WTC11 (cell line): ENCODE data around the gene QRFP. TPM values are rescaled to one million over a fixed set of nuclear protein-coding genes. Genes with fewer than 3 reads are reported as not detected.
A peak's percentile ranks its signal among the peaks of the same experiment; 100 is the strongest.

ENCODE experiments used
- ATAC-seq: fragments of 200-7000 bp; cut with Tn5 transposase; 2 replicates; pipeline ENCODE4 v1.10.0; 2021; ENCODE audit warnings: mild to moderate bottlenecking, moderate library complexity
- CTCF ChIA-PET: fragments of 300-600 bp; sonication (Branson Sonifier 250); formaldehyde crosslinking; loops from one replicate; lab custom pipeline; 2021; ENCODE audit warnings: antibody characterized with exemption; lab: Charles Lee
- POLR2A ChIA-PET: fragments of 350-600 bp; sonication (Branson Sonifier 250); formaldehyde crosslinking; loops from one replicate; lab custom pipeline; 2021; ENCODE audit warnings: antibody characterized with exemption; lab: Charles Lee
- DNase-seq: peaks from one replicate; pipeline ENCODE4 v3.0.0; 2021; ENCODE audit warnings: low spot score
- H3K27ac Mint-ChIP-seq: 2 replicates; pipeline ENCODE4 v1.8.0; 2021; ENCODE audit warnings: mixed read lengths
- H3K27me3 Mint-ChIP-seq: 2 replicates; pipeline ENCODE4 v1.8.0; 2021; ENCODE audit warnings: low read depth, mild to moderate bottlenecking, moderate library complexity, mixed read lengths
- H3K36me3 Mint-ChIP-seq: 2 replicates; pipeline ENCODE4 v1.8.0; 2021; ENCODE audit warnings: mixed read lengths
- H3K4me1 Mint-ChIP-seq: 2 replicates; pipeline ENCODE4 v1.8.0; 2022; ENCODE audit warnings: mixed read lengths
- H3K4me3 Mint-ChIP-seq: 2 replicates; pipeline ENCODE4 v1.8.0; 2021; ENCODE audit warnings: mild to moderate bottlenecking, moderate library complexity, mixed read lengths
- H3K9me3 Mint-ChIP-seq: 2 replicates; pipeline ENCODE4 v1.8.0; 2021; ENCODE audit warnings: mixed read lengths
- CBFB ChIP-seq: sonication (generic); formaldehyde crosslinking; IDR thresholded peaks from 2 replicates; pipeline ENCODE4 v1.8.1; 2022; ENCODE audit warnings: mild to moderate bottlenecking, low read depth, missing genetic modification reagents
- CREB1 ChIP-seq: sonication (generic); formaldehyde crosslinking; IDR thresholded peaks from 2 replicates; pipeline ENCODE4 v1.8.0; 2023; ENCODE audit warnings: mild to moderate bottlenecking, missing genetic modification reagents
- E2F5 ChIP-seq: sonication (generic); formaldehyde crosslinking; IDR thresholded peaks from 2 replicates; pipeline ENCODE4 v1.8.1; 2022; ENCODE audit warnings: mild to moderate bottlenecking, moderate library complexity, missing genetic modification reagents
- EMX1 ChIP-seq: fragments of 250-450 bp; sonication (Bioruptor Pico); IDR thresholded peaks from 2 replicates; pipeline ENCODE4 v1.8.0; 2021; ENCODE audit warnings: mild to moderate bottlenecking
- FOXJ3 ChIP-seq: sonication (generic); formaldehyde crosslinking; IDR thresholded peaks from 2 replicates; pipeline ENCODE4 v1.9.0; 2021; ENCODE audit warnings: missing genetic modification reagents, mild to moderate bottlenecking, borderline replicate concordance
- HMGA2 ChIP-seq: fragments of 250-450 bp; sonication (Bioruptor Pico); IDR thresholded peaks from 2 replicates; pipeline ENCODE4 v1.4.0; 2021; ENCODE audit warnings: mild to moderate bottlenecking, moderate library complexity
- IRF2 ChIP-seq: sonication (generic); formaldehyde crosslinking; IDR thresholded peaks from 2 replicates; pipeline ENCODE4 v1.8.0; 2022; ENCODE audit warnings: low read depth, missing genetic modification reagents, borderline replicate concordance
- JAZF1 ChIP-seq: fragments of 250-450 bp; sonication (Bioruptor Pico); IDR thresholded peaks from 2 replicates; pipeline ENCODE4 v1.9.0; 2021; ENCODE audit warnings: moderate library complexity, mild to moderate bottlenecking, inconsistent platforms
- OVOL2 ChIP-seq: fragments of 250-450 bp; sonication (Bioruptor Pico); IDR thresholded peaks from 2 replicates; pipeline ENCODE4 v1.9.0; 2021; ENCODE audit warnings: mild to moderate bottlenecking, borderline replicate concordance
- SMAD3 ChIP-seq: sonication (generic); formaldehyde crosslinking; IDR thresholded peaks from 2 replicates; pipeline ENCODE4 v1.8.0; 2022; ENCODE audit warnings: missing genetic modification reagents, mild to moderate bottlenecking, borderline replicate concordance
- SP1 ChIP-seq: sonication (generic); formaldehyde crosslinking; conservative IDR thresholded peaks from 2 replicates; pipeline ENCODE4 v1.8.1; 2022; ENCODE audit warnings: missing genetic modification reagents
- TCF7 ChIP-seq: sonication (generic); formaldehyde crosslinking; IDR thresholded peaks from 2 replicates; pipeline ENCODE4 v1.8.0; 2022; ENCODE audit warnings: mild to moderate bottlenecking, low read depth, missing genetic modification reagents, moderate library complexity
- ZBTB21 ChIP-seq: sonication (generic); formaldehyde crosslinking; IDR thresholded peaks from 2 replicates; pipeline ENCODE4 v1.8.1; 2023; ENCODE audit warnings: mild to moderate bottlenecking, missing genetic modification reagents, borderline replicate concordance
- ZBTB43 ChIP-seq: sonication (generic); formaldehyde crosslinking; IDR thresholded peaks from 2 replicates; pipeline ENCODE4 v1.8.1; 2023; ENCODE audit warnings: mild to moderate bottlenecking, missing genetic modification reagents
- ZNF219 ChIP-seq: sonication (generic); formaldehyde crosslinking; IDR thresholded peaks from 2 replicates; pipeline ENCODE4 v1.8.0; 2023; ENCODE audit warnings: missing genetic modification reagents, mild to moderate bottlenecking, borderline replicate concordance
- ZNF396 ChIP-seq: fragments of 250-450 bp; sonication (Bioruptor Pico); IDR thresholded peaks from 2 replicates; pipeline ENCODE4 v1.8.0; 2021; ENCODE audit warnings: mild to moderate bottlenecking, moderate library complexity, borderline replicate concordance
- ZNF671 ChIP-seq: fragments of 250-450 bp; sonication (Bioruptor Pico); IDR thresholded peaks from 2 replicates; pipeline ENCODE4 v1.8.0; 2021; ENCODE audit warnings: mild to moderate bottlenecking
- ZSCAN18 ChIP-seq: fragments of 250-450 bp; sonication (Bioruptor Pico); IDR thresholded peaks from 2 replicates; pipeline ENCODE4 v2.1.2; 2022; ENCODE audit warnings: mild to moderate bottlenecking, moderate library complexity
- total RNA-seq: library from RNA; stranded (reverse); gene quantifications from 3 replicates; pipeline ENCODE4 v1.2.3, GENCODE V29; 2021
- TF ChIP-seq, protein P1 (sequence below): sonication (generic); formaldehyde crosslinking; IDR thresholded peaks from 2 replicates; pipeline ENCODE4 v1.8.1; 2022; ENCODE audit warnings: missing genetic modification reagents, borderline replicate concordance
- TF ChIP-seq, protein P2 (sequence below): sonication (generic); formaldehyde crosslinking; IDR thresholded peaks from 2 replicates; pipeline ENCODE4 v1.8.1; 2022; ENCODE audit warnings: low read depth, mild to moderate bottlenecking, moderate library complexity, missing genetic modification reagents, borderline replicate concordance
- TF ChIP-seq, protein P3 (sequence below): sonication (generic); formaldehyde crosslinking; IDR thresholded peaks from 2 replicates; pipeline ENCODE4 v1.8.1; 2023; ENCODE audit warnings: mild to moderate bottlenecking, missing genetic modification reagents, moderate library complexity
- TF ChIP-seq, protein P4 (sequence below): sonication (generic); formaldehyde crosslinking; IDR thresholded peaks from 2 replicates; pipeline ENCODE4 v1.8.1; 2023; ENCODE audit warnings: mild to moderate bottlenecking, missing genetic modification reagents, moderate library complexity

The QRFP gene
- total RNA-seq, 1 experiment from 2014 or later = not detected

DNA sequence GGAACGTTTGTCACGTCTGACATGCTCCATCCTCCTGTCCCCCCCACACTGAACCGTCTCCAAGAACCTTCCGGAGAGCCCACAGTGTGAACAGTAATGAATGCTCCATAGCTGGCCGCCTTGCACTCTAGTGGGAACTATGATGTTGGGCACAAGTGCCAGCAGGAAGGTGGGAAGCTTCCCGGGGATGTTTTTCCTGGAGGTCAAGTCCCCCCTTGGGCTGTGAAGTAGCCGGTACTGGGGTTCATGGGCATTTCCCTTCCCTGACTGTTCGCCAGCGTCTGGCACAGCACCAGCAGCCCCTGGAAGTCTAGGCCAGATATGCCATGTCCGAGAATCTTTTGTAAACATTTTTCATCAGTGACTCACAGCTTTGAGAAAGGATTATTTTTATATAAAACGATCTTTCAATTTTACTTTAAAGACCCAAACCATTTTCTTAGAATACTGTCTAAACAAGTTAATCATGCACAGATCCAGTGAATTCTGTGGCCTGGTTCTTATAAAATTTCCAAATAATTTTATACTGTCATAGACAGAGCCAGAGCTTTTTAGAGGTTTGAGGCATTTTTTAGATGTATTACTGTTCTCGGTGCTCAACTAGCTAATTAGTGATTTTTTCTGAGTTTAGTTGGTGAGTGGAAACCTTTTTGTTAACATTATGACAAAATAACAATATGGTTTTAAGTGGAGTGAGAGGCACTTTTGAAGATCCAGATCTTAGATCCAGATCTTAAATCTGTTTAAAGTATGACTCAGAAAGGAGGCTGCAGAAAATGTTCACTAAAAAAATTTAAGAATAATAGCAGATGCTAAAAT is 49.9 kb downstream of the QRFP start:
- DNase-seq (no peak), ATAC-seq (no peak)
- peak overlapping the region; percentile 94 for H3K27ac Mint-ChIP-seq
- ChIA-PET CTCF (interaction anchor here (1.1 to 2.3 kb wide), 4 partner anchors 12 to 146 kb away, joined by 4 to 13 read pairs (median 5); no protein-coding TSS in a partner anchor), POLR2A (interaction anchor here (0.6 to 2.1 kb wide), 2 partner anchors 11 to 21 kb away, joined by 3 to 12 read pairs; partner anchors contain the start of gene ABL1)
- peaks cover 71% of the 10 kb centered on the region for H3K4me1 Mint-ChIP-seq
- H3K9me3 Mint-ChIP-seq = peaks cover 4% of the 10 kb centered on the region
- TF ChIP-seq, protein P1, sequence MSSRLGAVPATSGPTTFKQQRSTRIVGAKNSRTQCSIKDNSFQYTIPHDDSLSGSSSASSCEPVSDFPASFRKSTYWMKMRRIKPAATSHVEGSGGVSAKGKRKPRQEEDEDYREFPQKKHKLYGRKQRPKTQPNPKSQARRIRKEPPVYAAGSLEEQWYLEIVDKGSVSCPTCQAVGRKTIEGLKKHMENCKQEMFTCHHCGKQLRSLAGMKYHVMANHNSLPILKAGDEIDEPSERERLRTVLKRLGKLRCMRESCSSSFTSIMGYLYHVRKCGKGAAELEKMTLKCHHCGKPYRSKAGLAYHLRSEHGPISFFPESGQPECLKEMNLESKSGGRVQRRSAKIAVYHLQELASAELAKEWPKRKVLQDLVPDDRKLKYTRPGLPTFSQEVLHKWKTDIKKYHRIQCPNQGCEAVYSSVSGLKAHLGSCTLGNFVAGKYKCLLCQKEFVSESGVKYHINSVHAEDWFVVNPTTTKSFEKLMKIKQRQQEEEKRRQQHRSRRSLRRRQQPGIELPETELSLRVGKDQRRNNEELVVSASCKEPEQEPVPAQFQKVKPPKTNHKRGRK (CRISPR knock-in tag) = no peak
- TF ChIP-seq ZNF219 (CRISPR knock-in tag) = no peak
- TF ChIP-seq OVOL2 = no peak
- no peak for TF ChIP-seq ZNF671 (CRISPR knock-in tag)
- TF ChIP-seq HMGA2 (CRISPR knock-in tag) = no peak
- TF ChIP-seq ZBTB43 = no peak
- TF ChIP-seq EMX1 = no peak
- TF ChIP-seq, protein P2, sequence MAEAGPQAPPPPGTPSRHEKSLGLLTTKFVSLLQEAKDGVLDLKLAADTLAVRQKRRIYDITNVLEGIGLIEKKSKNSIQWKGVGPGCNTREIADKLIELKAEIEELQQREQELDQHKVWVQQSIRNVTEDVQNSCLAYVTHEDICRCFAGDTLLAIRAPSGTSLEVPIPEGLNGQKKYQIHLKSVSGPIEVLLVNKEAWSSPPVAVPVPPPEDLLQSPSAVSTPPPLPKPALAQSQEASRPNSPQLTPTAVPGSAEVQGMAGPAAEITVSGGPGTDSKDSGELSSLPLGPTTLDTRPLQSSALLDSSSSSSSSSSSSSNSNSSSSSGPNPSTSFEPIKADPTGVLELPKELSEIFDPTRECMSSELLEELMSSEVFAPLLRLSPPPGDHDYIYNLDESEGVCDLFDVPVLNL (CRISPR knock-in tag) = no peak
- TF ChIP-seq JAZF1 (CRISPR knock-in tag) = no peak
- TF ChIP-seq, protein P3, sequence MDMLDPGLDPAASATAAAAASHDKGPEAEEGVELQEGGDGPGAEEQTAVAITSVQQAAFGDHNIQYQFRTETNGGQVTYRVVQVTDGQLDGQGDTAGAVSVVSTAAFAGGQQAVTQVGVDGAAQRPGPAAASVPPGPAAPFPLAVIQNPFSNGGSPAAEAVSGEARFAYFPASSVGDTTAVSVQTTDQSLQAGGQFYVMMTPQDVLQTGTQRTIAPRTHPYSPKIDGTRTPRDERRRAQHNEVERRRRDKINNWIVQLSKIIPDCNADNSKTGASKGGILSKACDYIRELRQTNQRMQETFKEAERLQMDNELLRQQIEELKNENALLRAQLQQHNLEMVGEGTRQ (CRISPR knock-in tag) = no peak
- TF ChIP-seq CBFB (CRISPR knock-in tag) = no peak
- no peak for TF ChIP-seq SMAD3
- TF ChIP-seq FOXJ3 = no peak
- no peak for TF ChIP-seq SP1
- no peak overlapping the region; the same call in 1 of the 2 replicates for H3K4me3 Mint-ChIP-seq
- H3K27me3 Mint-ChIP-seq = no peaks in the 10 kb centered on the region
- H3K36me3 Mint-ChIP-seq = peaks cover 4% of the 10 kb centered on the region; the same call in 1 of the 2 replicates

DNA sequence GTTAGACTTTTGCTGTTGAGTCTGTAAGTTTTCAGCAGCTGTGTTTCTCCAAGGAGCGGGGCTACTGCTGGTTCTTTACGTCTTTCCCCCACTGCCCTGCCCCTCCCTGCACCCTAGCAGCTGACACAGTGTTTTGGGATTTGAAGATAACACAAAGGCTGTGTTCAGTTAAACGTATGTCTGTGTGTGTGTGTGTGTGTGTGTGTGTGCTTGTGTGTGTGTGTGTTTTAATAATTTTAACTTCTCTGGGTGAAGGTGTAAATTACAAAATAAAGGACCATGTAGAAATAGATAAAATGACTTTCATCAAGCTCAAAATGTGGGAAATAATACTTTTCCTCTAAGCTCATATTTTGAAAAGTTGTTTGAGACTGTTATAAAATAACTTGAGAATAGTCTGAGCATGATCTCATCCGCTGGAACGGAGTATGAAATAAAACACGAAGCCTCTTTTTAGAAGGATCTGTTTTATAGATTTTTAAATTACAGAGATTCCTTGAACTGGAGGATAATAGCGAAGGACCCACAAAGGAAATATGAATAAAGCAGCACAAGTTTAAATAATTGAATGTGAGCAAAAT is 50.6 kb downstream of the QRFP start:
- POLR2A ChIA-PET = interaction anchor here (1.2 to 2.1 kb wide), 2 partner anchors 10 to 78 kb away, joined by 3 to 12 read pairs; partner anchors contain the start of gene ABL1
- Mint-ChIP-seq H3K4me1 (peaks cover 74% of the 10 kb centered on the region), H3K36me3 (peaks cover 4% of the 10 kb centered on the region; the same call in 1 of the 2 replicates), H3K27me3 (no peaks in the 10 kb centered on the region), H3K9me3 (peaks cover 4% of the 10 kb centered on the region), H3K4me3 (no peak overlapping the region), H3K27ac (peak overlapping the region; percentile 94)
- ATAC-seq (no peak), DNase-seq (no peak)
- CTCF ChIA-PET = interaction anchor here (0.6 to 2.3 kb wide), 7 partner anchors 13 to 150 kb away, joined by 3 to 13 read pairs (median 4); no protein-coding TSS in a partner anchor
- TF ChIP-seq, protein P3 (CRISPR knock-in tag) = no peak
- no peak for TF ChIP-seq E2F5 (CRISPR knock-in tag)
- TF ChIP-seq, protein P4, sequence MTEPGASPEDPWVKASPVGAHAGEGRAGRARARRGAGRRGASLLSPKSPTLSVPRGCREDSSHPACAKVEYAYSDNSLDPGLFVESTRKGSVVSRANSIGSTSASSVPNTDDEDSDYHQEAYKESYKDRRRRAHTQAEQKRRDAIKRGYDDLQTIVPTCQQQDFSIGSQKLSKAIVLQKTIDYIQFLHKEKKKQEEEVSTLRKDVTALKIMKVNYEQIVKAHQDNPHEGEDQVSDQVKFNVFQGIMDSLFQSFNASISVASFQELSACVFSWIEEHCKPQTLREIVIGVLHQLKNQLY (CRISPR knock-in tag) = no peak
- no peak for TF ChIP-seq HMGA2 (CRISPR knock-in tag)
- TF ChIP-seq ZNF219 (CRISPR knock-in tag) = no peak
- TF ChIP-seq IRF2 = no peak
- TF ChIP-seq TCF7 (CRISPR knock-in tag) = no peak
- no peak for TF ChIP-seq ZNF671 (CRISPR knock-in tag)
- no peak for TF ChIP-seq ZSCAN18 (CRISPR knock-in tag)
- TF ChIP-seq CREB1 (CRISPR knock-in tag) = no peak
- no peak for TF ChIP-seq ZNF396 (CRISPR knock-in tag)
- TF ChIP-seq ZBTB21 = no peak
